WERI-Rb-1 (cell line): Measurements from ENCODE around the gene LRG1.
"Not testable (repeated sequence)": the region's sequence is repeated elsewhere in the genome, so short reads cannot be mapped to it uniquely, and the experiment has no call there.

Source experiments
- DNase-seq: peaks from one replicate; pipeline ENCODE4 v3.0.0-alpha.2; 2020
- H3K27ac ChIP-seq: fragments of 250-450 bp; sonication (Bioruptor Pico); 2 replicates; pipeline ENCODE4 v1.5.1; 2020; ENCODE audit warnings: mild to moderate bottlenecking, moderate library complexity
- H3K27me3 ChIP-seq: fragments of 250-450 bp; sonication (Bioruptor Pico); 2 replicates; pipeline ENCODE4 v1.5.1; 2021; ENCODE audit warnings: mild to moderate bottlenecking, low read depth, moderate library complexity; ENCODE audit not compliant: insufficient read depth, severe bottlenecking
- H3K36me3 ChIP-seq: fragments of 250-450 bp; sonication (Bioruptor Pico); 2 replicates; pipeline ENCODE4 v1.5.1; 2020; ENCODE audit warnings: mild to moderate bottlenecking, moderate library complexity
- H3K4me3 ChIP-seq: 2 replicates; pipeline ENCODE4 v1.5.1; 2011; ENCODE audit warnings: low read depth, mild to moderate bottlenecking, control low read depth, low read length
- H3K9me3 ChIP-seq: fragments of 250-450 bp; sonication (Bioruptor Pico); 2 replicates; pipeline ENCODE4 v1.5.1; 2021; ENCODE audit warnings: mild to moderate bottlenecking, moderate library complexity; ENCODE audit not compliant: severe bottlenecking
- CTCF ChIP-seq: IDR thresholded peaks from 2 replicates; pipeline ENCODE4 v1.5.1; 2011; ENCODE audit warnings: low read depth, mild to moderate bottlenecking, control low read depth, inconsistent platforms, low read length

Gene LRG1

DNA sequence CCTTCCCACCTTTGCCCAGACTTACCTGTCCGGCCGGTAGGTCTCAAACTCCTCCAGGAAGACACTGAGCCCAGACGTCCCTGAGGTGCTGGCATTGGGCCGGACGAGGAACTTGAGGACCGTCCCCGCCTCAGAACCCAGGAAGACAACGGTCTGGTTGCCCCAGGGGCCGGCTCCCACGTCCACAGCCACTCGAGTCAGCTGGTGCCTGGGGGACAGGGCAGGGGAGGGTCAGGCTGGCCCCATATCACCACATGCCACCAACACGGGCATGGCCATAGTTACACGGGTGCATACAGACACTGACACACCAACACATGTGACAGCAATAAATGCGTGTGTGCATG, 8.4 kb upstream of the LRG1 start:
- Histone ChIP-seq H3K36me3 (peaks cover 75% of the 10 kb centered on the region), H3K4me3 (no peak overlapping the region), H3K27ac (no peak overlapping the region), H3K9me3 (no peaks in the 10 kb centered on the region), H3K27me3 (no peaks in the 10 kb centered on the region)
- no peak for DNase-seq
- no peak for TF ChIP-seq CTCF

- Histone ChIP-seq H3K27me3 (no peaks in the 10 kb centered on the region), H3K27ac (no peak overlapping the region), H3K4me3 (no peak overlapping the region), H3K36me3 (peaks cover 68% of the 10 kb centered on the region), H3K9me3 (no peaks in the 10 kb centered on the region)
- TF ChIP-seq CTCF: peak; percentile 65
- peak; percentile 47 for DNase-seq
Observed at GRCh38 chr19:4547303-4548237, 7.7 kb upstream of the LRG1 start.

- DNase-seq: no peak
- Histone ChIP-seq H3K27me3 (no peaks in the 10 kb centered on the region), H3K27ac (no peak overlapping the region), H3K36me3 (peaks cover 36% of the 10 kb centered on the region), H3K4me3 (no peak overlapping the region), H3K9me3 (peaks cover 13% of the 10 kb centered on the region)
- no peak for TF ChIP-seq CTCF
Observed at GRCh38 chr19:4543842-4544647, 4.2 kb upstream of the LRG1 start.

- Histone ChIP-seq H3K36me3 (peaks cover 27% of the 10 kb centered on the region), H3K4me3 (no peak overlapping the region), H3K9me3 (peaks cover 13% of the 10 kb centered on the region), H3K27ac (no peak overlapping the region), H3K27me3 (no peaks in the 10 kb centered on the region)
- no peak for TF ChIP-seq CTCF
- no peak for DNase-seq
Observed at GRCh38 chr19:4542896-4543841, 3.3 kb upstream of the LRG1 start.

DNA sequence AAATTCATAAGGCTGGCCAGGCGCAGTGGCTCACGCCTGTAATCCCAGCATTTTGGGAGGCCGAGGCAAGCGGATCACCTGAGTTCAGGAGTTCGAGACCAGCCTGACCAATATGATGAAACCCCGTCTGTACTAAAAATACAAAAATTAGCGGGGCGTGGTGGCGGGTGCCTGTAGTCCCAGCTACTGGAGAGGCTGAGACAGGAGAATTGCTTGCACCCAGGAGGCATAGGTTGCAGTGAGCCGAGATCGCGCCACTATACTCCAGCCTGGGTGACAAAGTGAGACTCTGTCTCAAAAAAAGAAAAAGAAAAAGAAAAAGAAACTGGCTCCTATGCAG, 1.9 kb upstream of the LRG1 start:
- not testable (repeated sequence) for H3K4me3 ChIP-seq, H3K27ac ChIP-seq, H3K27me3 ChIP-seq, DNase-seq
- H3K36me3 ChIP-seq: peaks cover 16% of the 10 kb centered on the region
- peaks cover 13% of the 10 kb centered on the region for H3K9me3 ChIP-seq
